Measurements from ENCODE around the gene SOS2.

Gene SOS2

DNA sequence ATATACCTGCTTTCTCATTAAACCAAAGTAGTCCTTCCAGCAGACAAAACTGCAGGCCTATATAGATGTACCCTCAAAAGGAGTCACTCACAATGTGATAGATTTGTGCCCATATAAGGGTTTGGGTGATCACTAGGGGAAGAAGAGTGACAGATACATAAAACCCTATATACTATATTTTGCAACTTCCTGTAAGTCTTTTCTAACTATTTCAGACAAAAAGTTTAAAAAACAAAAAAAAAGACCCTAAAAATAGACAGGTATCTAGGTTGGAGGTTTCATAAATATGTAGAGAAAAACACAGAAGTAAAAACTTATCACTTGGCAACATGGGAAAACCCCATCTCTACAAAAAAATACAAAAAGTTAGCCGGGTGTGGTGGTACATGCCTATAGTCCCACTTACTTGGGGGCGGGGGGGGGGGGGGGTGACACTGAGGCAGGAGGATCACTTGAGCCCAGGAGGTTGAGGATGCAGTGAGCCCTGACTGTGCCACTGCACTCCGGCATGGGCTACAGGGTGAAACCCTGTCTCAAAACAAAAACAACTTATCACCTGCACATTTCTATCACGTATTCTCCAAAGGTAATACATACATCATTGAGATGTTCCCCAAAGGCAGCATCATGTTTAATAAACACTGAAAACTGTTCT is 117.9 kb downstream of the SOS2 start:
- DNase-seq = no peak

DNA sequence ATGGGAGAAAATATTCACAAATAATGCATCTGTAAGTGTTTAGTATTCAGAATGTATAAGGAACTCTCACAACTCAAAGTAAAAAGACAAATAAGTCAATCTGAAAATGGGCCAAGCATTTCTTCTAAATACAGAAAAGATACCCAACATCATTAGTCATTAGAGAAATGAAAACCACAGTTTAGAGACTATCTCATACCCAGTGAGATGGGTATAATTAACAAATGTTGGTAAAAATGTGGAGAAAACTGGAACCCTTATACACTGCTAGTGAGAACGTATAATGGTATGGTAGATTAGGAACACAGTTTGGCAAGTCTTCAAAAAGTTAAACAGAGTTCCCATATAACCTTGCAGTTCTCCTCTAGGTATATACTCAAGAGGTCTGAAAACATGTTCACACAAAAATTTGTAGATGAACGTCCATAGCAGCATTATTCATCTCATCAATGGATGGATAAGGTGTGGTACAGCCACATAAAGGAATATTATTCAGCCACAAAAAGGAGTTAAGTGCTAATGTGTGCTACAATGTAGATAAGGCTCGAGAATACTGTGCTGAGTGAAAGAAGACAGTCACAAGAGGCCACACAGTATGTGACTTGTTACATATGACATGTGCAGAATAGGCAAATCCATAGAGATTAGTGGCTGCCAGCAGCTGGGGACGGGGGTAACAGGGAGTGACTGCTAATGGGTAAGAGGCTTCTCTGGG is 120.9 kb downstream of the SOS2 start:
- DNase-seq = no peak

DNA sequence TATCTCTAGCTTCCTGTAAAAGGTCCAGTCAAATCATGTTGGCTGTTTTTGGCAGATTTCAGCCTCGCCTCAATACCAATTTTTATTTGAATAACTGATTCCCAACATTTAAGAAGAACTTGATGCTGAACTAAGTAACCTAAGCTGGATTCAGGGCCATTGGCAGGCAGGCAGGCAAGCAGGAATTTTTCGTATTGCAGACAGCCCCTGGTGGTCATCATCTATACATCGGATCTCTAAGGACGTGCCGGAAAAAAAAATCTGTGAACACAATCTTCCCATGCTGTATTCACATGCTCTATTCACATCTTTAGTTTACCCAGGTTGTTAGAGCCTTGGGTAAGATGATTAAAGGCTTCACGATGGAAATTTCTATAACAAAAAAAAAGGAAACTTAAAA is 122.0 kb downstream of the SOS2 start:
- DNase-seq = no peak

DNA sequence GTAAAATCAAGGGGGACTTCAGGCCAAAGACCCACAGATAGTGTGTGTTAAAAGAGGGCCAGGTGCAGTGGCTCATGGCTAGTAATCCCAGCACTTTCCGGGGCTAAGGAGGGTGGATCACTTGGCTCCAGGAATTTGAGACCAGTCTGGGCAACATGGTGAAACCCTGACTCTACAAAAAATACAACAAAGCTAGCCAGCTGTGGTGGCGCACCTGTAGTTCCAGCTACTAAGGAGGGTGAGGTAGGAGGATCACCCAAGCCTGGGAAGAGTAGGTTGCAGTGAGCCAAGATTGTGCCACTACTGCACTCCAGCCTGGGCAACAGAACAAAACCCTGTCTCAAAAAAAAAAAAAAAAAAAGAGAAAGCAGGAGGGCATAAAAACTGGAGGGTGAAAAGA is 123.5 kb downstream of the SOS2 start:
- no peak for DNase-seq

DNA sequence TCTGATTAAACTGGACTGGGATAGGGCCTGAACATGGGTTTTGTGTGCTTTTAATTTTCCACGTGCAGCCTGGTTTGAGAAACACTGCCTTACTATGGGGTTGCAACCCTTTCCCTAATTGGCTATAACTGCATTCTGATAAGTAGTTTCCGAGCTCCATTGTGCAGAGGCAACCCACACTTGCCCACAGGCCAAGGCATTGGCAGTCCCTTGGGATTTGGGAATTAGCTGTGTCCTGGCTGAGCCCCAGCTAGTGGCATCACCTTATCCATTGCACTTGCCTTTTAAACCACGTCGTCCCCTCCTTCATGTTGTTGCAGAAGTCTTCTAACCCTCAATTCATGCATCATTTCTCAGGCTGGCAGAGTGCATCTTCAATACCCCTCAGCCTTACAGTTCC is 125.2 kb downstream of the SOS2 start:
- no peak for DNase-seq

DNA sequence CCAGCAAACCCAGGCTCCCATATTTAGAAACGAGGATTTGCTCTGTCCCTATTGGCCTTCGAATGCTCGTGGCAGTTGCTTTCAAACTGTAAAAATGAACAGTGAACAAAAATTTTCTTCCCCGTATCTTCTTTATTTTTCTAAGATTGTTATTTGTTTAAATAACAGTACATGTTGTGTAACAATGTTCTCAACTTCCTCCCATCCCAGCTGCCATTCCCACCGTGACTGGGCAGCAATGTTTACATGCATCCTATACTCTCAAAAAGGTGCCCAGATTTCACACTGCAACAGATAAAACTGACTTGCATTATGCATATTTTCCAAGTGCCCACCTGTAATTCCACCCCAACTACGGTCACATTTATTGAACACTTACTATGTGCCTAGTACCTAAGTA is 127.8 kb downstream of the SOS2 start:
- no peak for DNase-seq

DNA sequence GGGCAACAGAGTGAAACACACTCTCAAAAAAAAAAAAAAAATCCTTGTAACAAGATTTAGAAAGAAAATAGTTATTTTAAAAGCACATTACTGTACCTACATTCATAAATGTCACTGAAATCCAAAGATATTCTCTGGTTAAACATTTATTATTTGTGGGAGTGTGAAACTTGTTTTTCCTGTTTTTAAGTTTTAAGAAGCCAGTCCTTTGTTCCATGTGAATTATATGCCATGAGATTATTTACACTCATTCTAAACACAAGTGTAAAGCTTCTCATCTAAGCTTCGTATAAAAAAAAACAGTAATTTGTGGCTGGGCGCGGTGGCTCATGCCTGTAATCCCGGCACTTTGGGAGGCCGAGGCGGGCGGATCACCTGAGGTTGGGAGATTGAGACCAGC is 130.0 kb downstream of the SOS2 start:
- no peak for DNase-seq

DNA sequence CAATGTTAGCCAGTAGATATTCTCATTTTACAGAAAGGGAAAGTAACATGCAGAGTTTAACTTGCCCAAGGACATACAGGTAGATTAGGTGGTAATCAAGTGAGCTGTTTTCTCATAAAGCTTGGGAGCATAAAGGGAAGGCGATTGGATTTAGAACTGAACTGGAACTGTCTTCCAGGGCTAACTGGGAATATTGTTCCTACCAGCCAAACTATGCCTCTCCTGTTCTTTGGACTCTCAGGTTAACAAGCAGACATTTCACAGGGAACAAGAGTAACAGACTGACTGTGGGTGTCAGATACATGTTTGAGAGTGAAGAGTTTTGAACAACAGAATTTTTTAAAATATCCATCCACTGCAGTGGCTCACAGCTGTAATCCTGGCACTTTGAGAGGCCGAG is 130.6 kb downstream of the SOS2 start:
- no peak for DNase-seq

DNA sequence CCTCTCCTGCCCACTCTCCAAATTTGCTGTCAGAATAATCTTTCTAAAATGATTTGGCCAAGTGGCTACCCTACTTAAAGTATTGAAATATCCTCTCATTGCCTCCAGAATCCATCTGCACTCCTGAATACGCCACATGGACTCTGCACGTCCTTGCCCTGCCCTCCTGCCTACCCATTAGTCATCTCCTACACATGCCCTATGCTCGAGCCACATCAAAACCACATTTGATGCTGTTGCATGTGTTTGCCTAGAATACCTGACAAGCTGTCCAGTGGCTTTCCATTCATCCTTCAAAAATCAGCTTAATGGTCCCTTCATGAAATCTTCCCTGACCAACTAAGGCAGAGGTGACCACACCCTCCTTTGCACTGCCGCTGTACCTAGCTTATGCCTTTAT is 132.0 kb downstream of the SOS2 start:
- DNase-seq = peak; percentile 33

DNA sequence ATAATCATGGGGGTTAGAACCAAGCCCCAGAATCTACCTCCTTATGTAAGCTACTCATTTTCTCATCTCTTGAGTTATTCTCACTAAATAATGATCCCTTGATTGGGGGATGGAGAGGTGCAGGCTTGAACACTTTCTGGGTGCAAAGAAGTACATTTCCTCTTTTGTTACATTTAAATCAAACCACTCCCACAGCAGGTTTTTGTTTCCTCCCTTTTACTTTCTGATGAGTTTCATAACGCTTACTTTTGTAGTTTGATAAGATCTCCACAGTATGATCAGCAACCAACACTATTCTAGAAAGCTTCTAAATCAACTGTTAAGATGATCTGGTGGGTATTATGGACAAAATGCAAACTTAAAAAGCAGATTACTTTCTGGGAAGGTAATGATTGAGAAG is 135.5 kb downstream of the SOS2 start:
- DNase-seq = no peak

DNA sequence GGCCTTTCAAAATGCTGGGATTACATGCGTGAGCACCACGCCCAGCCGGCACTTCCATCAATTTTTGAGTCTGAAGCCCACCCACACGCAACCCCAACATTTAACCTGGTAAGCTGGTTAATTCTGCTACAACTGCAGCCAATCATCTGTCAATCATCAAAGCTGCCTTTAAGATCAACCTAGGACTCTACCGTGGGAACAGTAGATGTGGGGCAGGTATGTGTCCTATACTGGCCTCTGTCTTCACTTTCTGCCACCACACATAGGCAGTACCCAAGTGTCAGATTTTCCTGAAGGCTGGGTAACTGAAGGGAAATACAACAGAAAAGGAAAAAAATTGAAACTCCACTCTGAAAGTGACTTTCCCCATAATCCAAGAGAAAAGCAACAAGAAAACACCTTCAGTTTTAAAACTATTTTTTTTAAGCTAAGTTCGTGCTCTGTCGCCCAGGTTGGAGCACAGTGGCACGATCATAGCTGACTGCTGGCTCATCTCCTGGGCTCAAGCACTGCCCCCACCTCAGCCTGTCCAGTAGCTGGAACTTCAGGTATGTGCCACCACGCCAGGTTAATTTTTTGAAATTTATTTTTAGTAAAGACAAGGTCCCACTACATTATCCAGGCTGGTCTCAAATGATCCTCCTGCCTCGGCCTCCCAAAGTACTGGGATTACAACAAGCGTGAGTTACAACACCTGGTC is 137.2 kb downstream of the SOS2 start:
- no peak for DNase-seq

DNA sequence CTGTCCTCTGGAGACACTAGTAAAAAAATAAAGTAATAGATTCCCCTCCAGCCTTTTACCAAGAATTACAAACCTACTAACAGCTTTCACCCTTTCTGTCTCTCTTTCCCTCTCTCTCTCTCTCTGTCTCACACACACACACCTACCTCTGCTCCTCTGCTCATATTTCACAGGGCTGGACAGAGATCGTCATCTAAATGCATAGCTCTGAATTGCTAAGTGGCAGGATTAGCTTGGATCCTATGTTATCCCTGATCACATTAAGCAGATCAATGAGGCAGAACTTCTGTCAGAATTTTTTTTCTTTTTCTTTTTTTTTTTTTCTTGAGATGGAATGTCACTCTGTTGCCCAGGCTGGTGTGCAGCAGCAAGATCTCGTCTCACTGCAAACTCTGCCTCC is 137.9 kb downstream of the SOS2 start:
- DNase-seq = no peak

DNA sequence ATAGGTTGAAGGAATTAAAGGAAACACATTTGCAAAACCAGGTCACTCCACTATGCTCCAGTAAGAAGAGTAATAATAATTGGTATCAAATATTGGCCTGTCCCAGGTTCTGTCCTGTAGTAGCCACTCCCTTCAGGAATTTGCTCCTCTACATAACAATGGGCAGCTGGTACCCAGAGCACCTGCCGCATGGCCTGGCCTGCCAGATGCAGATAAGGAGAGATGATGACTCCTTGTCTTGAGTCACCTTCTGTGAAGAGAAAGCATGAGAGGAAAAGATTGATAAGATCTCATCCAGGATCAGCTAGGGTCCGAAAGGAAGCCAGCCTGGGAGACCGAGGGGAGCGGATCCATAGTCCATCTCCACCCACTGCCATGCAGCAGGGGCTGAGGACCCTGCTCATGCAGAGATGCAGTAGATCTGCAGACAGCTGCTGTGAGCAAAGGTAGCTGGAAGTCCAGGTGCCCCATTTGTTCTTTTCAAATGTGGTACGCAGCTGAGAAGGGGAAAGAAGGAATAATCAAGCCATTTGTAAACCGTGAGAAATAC is 139.3 kb downstream of the SOS2 start:
- DNase-seq = no peak

DNA sequence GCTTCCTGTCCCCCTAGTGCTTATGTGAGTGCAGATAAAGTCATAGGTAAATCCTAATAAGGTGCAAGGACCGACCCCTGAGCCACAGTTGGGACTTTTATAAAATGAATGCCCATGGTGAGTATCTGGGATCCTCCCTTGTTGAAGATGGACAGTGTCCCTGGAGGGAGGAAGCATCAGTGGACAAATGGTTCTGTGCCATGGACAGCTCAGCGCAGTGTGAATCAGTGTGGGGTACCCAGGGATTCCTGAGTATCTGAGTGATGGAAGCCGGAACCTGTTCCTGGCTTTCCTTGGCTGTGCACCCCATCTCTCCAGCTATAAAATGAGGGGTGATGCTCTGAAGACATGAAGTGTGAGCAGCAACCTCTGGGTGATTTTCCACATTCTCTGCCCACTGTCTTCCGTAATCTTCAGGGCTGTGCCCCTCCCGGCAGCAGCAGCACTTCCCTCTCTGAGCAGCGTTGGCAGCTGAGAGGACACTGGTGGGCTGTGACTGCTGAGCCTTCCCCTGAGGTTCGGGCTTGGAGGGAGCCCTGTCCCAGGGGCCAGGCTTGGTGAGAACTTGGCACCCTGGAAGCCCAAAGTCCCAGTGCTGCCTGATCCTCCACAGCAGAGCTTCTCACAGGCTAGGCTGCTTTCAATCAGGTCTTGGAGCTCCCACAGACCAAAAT is 140.0 kb downstream of the SOS2 start:
- DNase-seq = no peak

DNA sequence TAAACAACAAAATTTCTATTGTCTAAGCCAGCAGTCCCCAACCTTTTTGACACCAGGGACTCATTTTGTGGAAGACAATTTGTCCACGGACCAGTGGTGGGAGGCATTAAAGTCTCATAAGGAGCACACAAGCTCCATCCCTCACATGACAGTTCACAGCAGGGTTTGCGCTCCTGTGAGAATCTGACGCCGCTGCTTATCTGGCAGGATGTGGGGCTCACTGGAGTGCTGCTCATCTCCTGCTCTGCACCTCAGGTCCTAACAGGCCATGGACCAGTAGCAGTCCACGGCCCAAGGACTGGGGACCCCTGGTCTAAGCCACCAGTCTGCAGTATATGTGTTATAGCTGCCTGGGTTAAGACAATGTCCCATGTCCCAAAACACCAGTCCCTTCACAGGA is 142.2 kb downstream of the SOS2 start:
- DNase-seq = peak; percentile 63

DNA sequence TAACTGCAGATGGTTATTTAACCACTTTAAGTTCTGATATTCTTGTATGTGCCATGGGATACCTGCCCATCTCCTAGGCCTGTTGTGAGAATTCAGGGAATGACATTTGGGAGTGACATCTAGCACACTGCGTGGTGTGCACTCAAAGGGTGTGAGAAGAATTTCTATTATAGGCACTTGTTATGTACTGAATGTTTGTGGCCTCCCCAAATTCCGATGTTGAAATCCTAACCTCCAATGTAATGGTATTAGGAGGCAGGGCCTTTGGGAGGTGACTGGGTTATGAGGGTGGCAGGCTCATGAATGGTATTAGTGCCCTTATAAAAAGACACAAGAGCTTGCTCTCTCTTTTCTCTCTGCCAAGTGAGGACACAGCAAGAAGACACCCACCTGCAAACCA is 142.6 kb downstream of the SOS2 start:
- no peak for DNase-seq

DNA sequence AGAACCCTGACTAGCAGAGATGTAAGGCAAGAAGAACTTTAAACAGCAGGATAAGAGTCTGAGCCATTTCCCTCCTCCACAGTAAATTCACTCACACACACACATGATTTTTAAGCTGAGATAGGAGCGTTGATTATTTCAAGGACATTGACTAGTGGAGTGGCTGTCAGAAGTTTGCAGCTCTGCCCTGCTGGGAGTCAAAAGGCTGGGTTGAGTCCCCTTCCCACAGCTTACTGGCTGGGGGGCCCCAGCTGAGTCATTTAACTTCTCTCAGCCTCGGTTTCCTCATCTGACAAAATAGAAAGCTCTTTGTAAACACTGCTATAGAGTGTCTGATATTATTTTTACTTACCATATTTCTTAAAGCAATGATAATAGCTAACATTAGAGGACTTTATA is 143.3 kb downstream of the SOS2 start:
- DNase-seq = no peak

DNA sequence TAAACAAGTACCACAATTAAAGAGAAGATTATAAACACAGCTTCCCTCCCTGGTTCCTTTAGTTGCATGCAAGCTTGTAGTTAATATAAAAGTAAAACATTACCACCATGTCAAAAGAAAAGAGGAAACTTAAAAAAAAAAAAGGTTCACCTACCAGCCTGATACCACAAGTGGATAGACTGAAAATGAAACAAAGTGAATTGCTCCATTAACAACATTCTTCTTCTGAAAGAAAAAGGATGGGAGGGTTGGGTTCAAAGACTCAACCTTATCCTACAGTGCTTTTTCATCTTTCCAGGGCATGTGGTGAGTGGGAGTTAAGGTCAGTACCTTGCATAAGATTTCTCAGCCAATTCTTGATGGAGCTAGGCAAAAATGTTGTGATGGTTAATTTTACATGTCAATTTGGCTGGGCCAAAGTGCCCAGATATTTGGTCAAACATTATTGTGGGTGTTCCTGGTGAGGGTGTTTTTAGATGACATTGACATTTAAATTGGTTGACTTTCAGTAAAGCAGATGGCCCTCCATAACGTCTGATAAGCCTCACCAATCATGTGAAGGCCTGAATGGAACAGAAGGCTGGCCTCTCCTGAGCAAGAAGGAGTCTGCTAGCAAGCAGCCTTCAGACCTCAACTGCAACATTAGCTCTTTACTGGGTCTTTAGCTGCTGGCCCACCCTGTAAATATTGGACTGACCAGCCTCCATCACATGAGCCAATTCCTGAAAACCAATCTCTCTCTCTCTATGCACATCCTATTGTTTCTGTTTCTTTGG is 143.8 kb downstream of the SOS2 start:
- DNase-seq = no peak

DNA sequence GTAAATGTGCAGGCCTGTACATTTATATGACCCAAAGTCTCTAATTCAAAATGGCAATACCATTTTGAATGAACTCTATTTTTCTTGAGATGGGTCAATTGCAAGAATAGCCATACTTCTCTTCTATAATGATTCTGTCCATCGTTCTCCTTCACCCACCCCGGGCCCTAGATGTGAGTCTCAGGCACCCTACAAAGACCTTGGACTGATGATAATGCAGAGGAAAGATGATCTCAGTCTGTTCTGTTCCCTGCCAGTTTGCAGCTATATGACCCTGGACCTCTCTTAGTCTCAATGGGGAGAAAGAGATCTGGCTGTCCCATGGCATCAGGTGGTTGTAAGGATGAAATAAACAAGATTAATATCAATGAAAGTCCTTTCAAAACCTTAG is 145.1 kb downstream of the SOS2 start:
- no peak for DNase-seq

DNA sequence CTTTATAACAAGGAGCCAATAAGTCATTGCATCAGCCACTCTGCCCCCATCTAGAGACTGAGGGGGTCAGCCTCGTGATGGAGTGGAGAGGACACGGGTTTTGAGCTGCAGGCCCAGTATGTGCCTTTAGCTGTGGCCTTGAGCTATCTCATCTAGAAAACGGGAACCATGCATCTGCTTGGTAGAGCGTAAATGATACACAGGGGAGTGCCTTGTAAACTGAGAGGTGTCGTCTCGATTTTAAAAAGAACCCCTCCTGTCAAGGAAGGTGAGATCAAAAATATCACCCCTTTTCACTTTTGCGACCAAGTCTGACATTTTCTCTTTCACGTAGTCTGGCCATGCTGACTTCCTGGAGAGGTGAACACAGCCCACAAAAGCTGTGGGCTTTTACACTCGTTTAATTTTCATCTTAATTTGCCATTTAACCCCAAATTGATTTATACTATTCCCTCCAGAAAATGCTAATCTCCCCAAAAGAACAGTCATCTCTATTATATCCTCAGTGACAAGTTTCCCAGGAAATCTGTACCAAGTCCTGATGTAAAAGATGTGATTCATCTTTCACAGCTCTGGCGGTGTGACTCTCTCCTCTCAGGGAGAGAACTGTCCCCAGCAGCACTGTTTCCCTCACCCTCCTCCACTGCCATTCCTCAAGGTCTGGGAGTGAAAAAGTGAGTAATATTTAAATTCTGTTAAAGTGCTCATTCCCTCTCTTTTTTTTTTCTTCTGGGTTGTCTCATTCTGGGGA is 145.6 kb downstream of the SOS2 start:
- DNase-seq = peak; percentile 28

DNA sequence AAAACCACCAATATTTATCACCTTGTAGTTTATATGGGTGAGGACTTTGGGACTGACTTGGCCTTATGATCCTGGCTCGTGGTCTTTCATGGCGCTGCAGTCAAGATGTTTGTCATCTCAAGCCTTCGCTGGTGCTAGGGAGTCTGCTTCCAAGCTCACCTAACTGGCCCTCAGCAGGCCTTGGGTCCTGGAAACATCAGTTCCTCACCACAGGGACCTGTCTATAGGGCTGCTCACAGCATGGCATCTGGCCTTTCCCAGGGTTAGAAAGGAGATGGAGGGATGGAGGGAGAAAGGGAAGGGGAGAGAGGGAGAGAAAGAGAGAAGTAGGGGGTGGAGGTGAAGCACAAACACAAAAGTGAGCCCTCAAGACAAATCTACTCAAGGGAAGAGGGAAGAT is 146.7 kb downstream of the SOS2 start:
- no peak for DNase-seq
